Endothelial cell of umbilical vein (primary cell): ENCODE data around the gene CDC45. TPM values are rescaled to one million over a fixed set of nuclear protein-coding genes. Genes with fewer than 3 reads are reported as not detected.

Source experiments
- BruUV-seq: library from RNA; stranded (reverse); fragments of 400-500 nt; replicated peaks from 2 replicates; lab custom pipeline; 2021; lab: Mats Ljungman, UMichigan
- CTCF ChIA-PET: fragments of 300-600, 350-600 bp; sonication (Branson Sonifier 250); formaldehyde crosslinking; loops from one replicate; lab custom pipeline; 2021; ENCODE audit warnings: antibody characterized with exemption, inconsistent platforms; lab: Charles Lee
- POLR2A ChIA-PET: fragments of 300-600, 350-600 bp; sonication (Branson Sonifier 250); formaldehyde crosslinking; loops from one replicate; lab custom pipeline; 2021; ENCODE audit warnings: antibody characterized with exemption, inconsistent platforms; lab: Charles Lee
- DNase-seq: peaks from one replicate; pipeline ENCODE4 v3.0.0-alpha.2; 2011; ENCODE audit warnings: low read depth, low spot score
- FAIRE-seq: peaks from 2 replicates; lab custom pipeline; 2011; peaks lifted over from hg19 to GRCh38; lab: Jason Lieb, UNC
- H2AFZ ChIP-seq: 2 replicates; pipeline ENCODE4 v1.6.0; 2012; ENCODE audit warnings: low read depth, low read length, control low read depth, inconsistent platforms
- H3K27ac ChIP-seq: 2 replicates; pipeline ENCODE4 v1.5.1; 2011; ENCODE audit warnings: low read depth, mild to moderate bottlenecking, control low read depth, low read length, moderate library complexity; ENCODE audit not compliant: insufficient read depth
- H3K27me3 ChIP-seq, 2 experiments: 2 replicates each; pipeline versions ENCODE4 v1.6.0 to v1.6.1; 2011; ENCODE audit warnings: low read length in 2 of 2, mixed read lengths in 1 of 2; ENCODE audit not compliant: control insufficient read depth in 2 of 2, insufficient read depth in 2 of 2
- H3K36me3 ChIP-seq, 2 experiments: 2 replicates in 1 of 2; 3 replicates in 1 of 2; pipeline ENCODE4 v1.5.1; 2011; ENCODE audit warnings: low read length in 2 of 2, mild to moderate bottlenecking in 1 of 2, moderate library complexity in 1 of 2; ENCODE audit not compliant: control insufficient read depth in 2 of 2, insufficient read depth in 2 of 2; ENCODE audit errors: extremely low read depth in 1 of 2
- H3K4me1 ChIP-seq: 3 replicates; pipeline ENCODE4 v1.5.1; 2011; ENCODE audit warnings: mild to moderate bottlenecking, low read length; ENCODE audit not compliant: control insufficient read depth, insufficient read depth; ENCODE audit errors: extremely low read depth
- H3K4me2 ChIP-seq: 2 replicates; pipeline ENCODE4 v1.6.1; 2011; ENCODE audit warnings: low read length, control low read depth, mixed read lengths; ENCODE audit not compliant: insufficient read depth
- H3K4me3 ChIP-seq, 3 experiments: fragments of 200-600 bp in 1 of 3; sonication (generic), shearing (Covaris generic) in 1 of 3; replicated peaks in 1 of 3; 2 replicates each; pipeline ENCODE4 v1.5.1; 2011 to 2016; ENCODE audit warnings: control low read depth in 3 of 3, low read length in 3 of 3, mild to moderate bottlenecking in 2 of 3, inconsistent platforms in 1 of 3, low read depth in 1 of 3, moderate library complexity in 1 of 3; ENCODE audit not compliant: insufficient read depth in 1 of 3
- H3K79me2 ChIP-seq: 2 replicates; pipeline ENCODE4 v1.6.0; 2012; ENCODE audit warnings: low read length, inconsistent platforms; ENCODE audit not compliant: control insufficient read depth, insufficient read depth
- H3K9ac ChIP-seq: replicated peaks from 2 replicates; pipeline ENCODE3; 2011; ENCODE audit warnings: low read length, control low read depth; ENCODE audit not compliant: insufficient read depth; ENCODE audit errors: extremely low read depth
- H3K9me1 ChIP-seq: replicated peaks from 3 replicates; pipeline ENCODE4 v1.6.0; 2011; ENCODE audit warnings: mild to moderate bottlenecking, low read length; ENCODE audit not compliant: control insufficient read depth, insufficient read depth; ENCODE audit errors: extremely low read depth
- H3K9me3 ChIP-seq: replicated peaks from 2 replicates; pipeline ENCODE4 v1.5.1; 2012; ENCODE audit warnings: low read length, inconsistent platforms; ENCODE audit not compliant: control insufficient read depth, insufficient read depth
- H4K20me1 ChIP-seq: replicated peaks from 2 replicates; pipeline ENCODE3; 2011; ENCODE audit warnings: mild to moderate bottlenecking, low read length; ENCODE audit not compliant: control insufficient read depth, insufficient read depth; ENCODE audit errors: extremely low read depth
- EZH2 ChIP-seq: IDR thresholded peaks from 2 replicates; pipeline ENCODE4 v1.6.1; 2012; ENCODE audit warnings: borderline replicate concordance, low read depth, mild to moderate bottlenecking, moderate library complexity, low read length, inconsistent platforms; ENCODE audit not compliant: severe bottlenecking
- FOS ChIP-seq: IDR thresholded peaks from 2 replicates; pipeline ENCODE4 v1.6.1; 2011; ENCODE audit warnings: mild to moderate bottlenecking, low read length, moderate library complexity, borderline replicate concordance; ENCODE audit not compliant: insufficient read depth
- GATA2 ChIP-seq: IDR thresholded peaks from 2 replicates; pipeline ENCODE4 v1.7.0; 2011; ENCODE audit warnings: low read depth, mild to moderate bottlenecking, moderate library complexity, mixed read lengths, low read length; ENCODE audit not compliant: insufficient read length, insufficient read depth
- JUN ChIP-seq: IDR thresholded peaks from 2 replicates; pipeline ENCODE4 v1.6.1; 2011; ENCODE audit warnings: borderline replicate concordance, low read depth; ENCODE audit not compliant: insufficient read length, insufficient read depth
- MYC ChIP-seq: IDR thresholded peaks from one replicate; pipeline ENCODE4 v1.6.1; 2011; ENCODE audit warnings: mild to moderate bottlenecking, low read depth, low read length
- POLR2AphosphoS5 ChIP-seq: IDR thresholded peaks from 2 replicates; pipeline ENCODE4 v1.6.1; 2012; ENCODE audit warnings: low read depth, mild to moderate bottlenecking, control low read depth, low read length, moderate library complexity; ENCODE audit not compliant: insufficient read depth
- dilution Hi-C: fragments of 300-500 bp; cut with MboI; formaldehyde crosslinking; loops from one replicate; pipeline ENCODE4 v1.15.0; 2019; ENCODE audit warnings: low sequenced_read_pairs; ENCODE audit not compliant: extremely low pct_ligation_motif_present
- intact Hi-C: fragments of 100-400 bp; cut with micrococcal nuclease; formaldehyde crosslinking; loops from one replicate; pipeline ENCODE4 v1.10.0; 2022
- polyA plus RNA-seq, 4 experiments: library from polyadenylated mRNA; depleted of rRNA in 3 of 4; stranded (reverse) in 3 of 4; unstranded in 1 of 4; fragments of >200 nt; gene quantifications; 2 replicates each; pipeline versions ENCODE4 v1.2.1 to v1.2.3, GENCODE V29; 2011 to 2012; ENCODE audit warnings: missing spikeins in 1 of 4
- total RNA-seq: library from RNA; stranded (reverse); gene quantifications from 2 replicates; pipeline ENCODE4 v1.2.3, GENCODE V29; 2021
- TF ChIP-seq, protein P1 (sequence below): IDR thresholded peaks from 2 replicates; pipeline ENCODE4 v1.6.1; 2011; ENCODE audit not compliant: insufficient read depth, insufficient read length

Gene CDC45
- total and polyA plus RNA-seq, 2 donors (not counting 3 experiments of a cell fraction or from before 2014, with no cell fraction given): 36.6 to 40.6 TPM

DNA sequence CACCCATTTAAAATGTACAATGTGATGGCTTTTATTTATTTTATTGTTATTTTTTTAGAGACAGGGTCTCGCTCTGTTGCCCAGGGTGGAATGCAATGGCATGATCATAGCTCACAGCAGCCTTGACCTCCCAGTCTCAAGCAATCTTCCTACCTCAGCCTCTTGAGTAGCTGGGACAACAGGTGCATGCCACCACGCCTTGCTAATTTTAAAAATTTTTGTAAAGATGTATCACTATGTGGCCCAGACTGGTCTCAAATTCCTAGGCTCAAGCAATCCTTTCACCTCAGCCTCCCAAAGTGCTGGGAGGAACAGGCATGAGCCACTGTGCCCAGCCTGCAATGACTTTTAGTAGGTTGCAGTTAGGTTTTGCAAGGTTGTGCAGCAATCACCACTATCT is 30.2 kb downstream of the CDC45 start:
- Histone ChIP-seq H3K9ac (no peak overlapping the region), H3K36me3 (no peaks in the 10 kb centered on the region), H3K27me3 (no peaks in the 10 kb centered on the region), H3K4me2 (no peak overlapping the region), H3K79me2 (no peaks in the 10 kb centered on the region), H3K9me1 (no peaks in the 10 kb centered on the region), H4K20me1 (no peaks in the 10 kb centered on the region), H3K4me3 (no peak overlapping the region), H3K9me3 (no peaks in the 10 kb centered on the region), H3K27ac (no peak overlapping the region), H2AFZ (no peak overlapping the region), H3K4me1 (no peaks in the 10 kb centered on the region)
- TF ChIP-seq POLR2AphosphoS5: no peak
- TF ChIP-seq GATA2: no peak
- no peak for TF ChIP-seq EZH2
- TF ChIP-seq JUN: no peak
- TF ChIP-seq FOS: no peak
- TF ChIP-seq, protein P1, sequence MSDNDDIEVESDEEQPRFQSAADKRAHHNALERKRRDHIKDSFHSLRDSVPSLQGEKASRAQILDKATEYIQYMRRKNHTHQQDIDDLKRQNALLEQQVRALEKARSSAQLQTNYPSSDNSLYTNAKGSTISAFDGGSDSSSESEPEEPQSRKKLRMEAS: no peak
- FAIRE-seq (no peak), DNase-seq (no peak)
- ChIA-PET POLR2A (no interaction called here), CTCF (interaction anchor here (1.0 to 1.2 kb wide), 5 partner anchors 11 to 120 kb away, joined by 4 to 8 read pairs (median 5); no protein-coding TSS in a partner anchor)
- intact Hi-C loops (no loop called here), dilution Hi-C loops (no loop called here)
- BruUV-seq: no TSS peak

DNA sequence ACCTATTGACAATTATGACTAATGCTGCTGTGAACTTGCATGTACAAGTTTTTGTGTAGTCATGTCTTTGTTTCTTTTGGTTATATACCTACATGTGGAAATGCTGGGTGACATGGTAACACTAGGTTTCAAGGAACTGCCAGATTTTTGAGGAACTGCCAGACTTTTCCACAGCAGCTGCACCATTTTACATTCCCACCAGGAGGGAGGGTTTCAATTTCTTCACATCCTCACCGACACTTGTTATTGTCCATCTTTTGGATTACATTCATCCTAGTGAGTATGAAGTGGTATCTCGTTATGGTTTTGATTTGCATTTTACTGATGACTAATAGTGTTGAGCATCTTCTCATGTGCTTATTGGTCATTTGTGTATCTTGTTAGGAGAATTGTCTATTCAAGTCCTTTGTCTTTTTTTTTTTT is 31.2 kb downstream of the CDC45 start:
- dilution Hi-C loops: no loop called here
- intact Hi-C loops: no loop called here
- H3K9me3 ChIP-seq: no peaks in the 10 kb centered on the region
- no peaks in the 10 kb centered on the region for H3K9me1 ChIP-seq
- BruUV-seq: no TSS peak
- H3K36me3 ChIP-seq: no peaks in the 10 kb centered on the region
- H4K20me1 ChIP-seq: no peaks in the 10 kb centered on the region
- H3K9ac ChIP-seq: no peak overlapping the region
- no peak overlapping the region for H2AFZ ChIP-seq
- no peak for DNase-seq
- POLR2A ChIA-PET: no interaction called here
- H3K79me2 ChIP-seq: no peaks in the 10 kb centered on the region
- no peaks in the 10 kb centered on the region for H3K4me1 ChIP-seq
- no peak overlapping the region for H3K27ac ChIP-seq
- FAIRE-seq: no peak
- no peak overlapping the region for H3K4me2 ChIP-seq
- CTCF ChIA-PET: interaction anchor here (0.7 to 1.5 kb wide), 2 partner anchors 9 to 1380 kb away, joined by 3 to 4 read pairs; no protein-coding TSS in a partner anchor
- TF ChIP-seq MYC: no peak
- no peaks in the 10 kb centered on the region for H3K27me3 ChIP-seq
- no peak overlapping the region for H3K4me3 ChIP-seq
